ENCODE measurements around the gene FYCO1. TPM values are rescaled to one million over a fixed set of nuclear protein-coding genes. Genes with fewer than 3 reads are reported as not detected.

The FYCO1 gene
- total and polyA plus RNA-seq, 10 of the 15 experiments (the other 5 are each of a cell fraction or from before 2014, with no cell fraction given): 1.5 to 8.4 (median 6.5) TPM

GRCh38 chr3:45952456-45952855 lies 43.2 kb downstream of the FYCO1 start:
- no peak overlapping the region for H3K27ac ChIP-seq (ENCODE audit: control insufficient read depth, insufficient read depth)
- BruUV-seq (replicated peaks): no TSS peak
- no peak overlapping the region for H3K4me3 ChIP-seq
- no peak for ATAC-seq
- no peaks in the 10 kb centered on the region for H3K79me2 ChIP-seq (ENCODE audit: control insufficient read depth, insufficient read depth, low read length)
- CTCF ChIA-PET: interaction anchor here (1.2 to 5.9 kb wide), 7 partner anchors 10 to 208 kb away, joined by 3 to 53 read pairs (median 4); partner anchors contain the start of genes CXCR6 and FYCO1
- SMC1A ChIA-PET (ENCODE audit: uncharacterized antibody, unreplicated experiment): interaction anchor here (0.7 to 5.0 kb wide), 8 partner anchors 9 to 233 kb away, joined by 3 to 39 read pairs (median 4); no protein-coding TSS in a partner anchor
- intact Hi-C loops (cut with micrococcal nuclease; ENCODE audit: unreplicated experiment): no loop called here
- TF ChIP-seq JUNB (IDR thresholded peaks at IDR 0.05) (no peak), LARP7 (IDR thresholded peaks at IDR 0.05) (no peak), EGR1 (IDR thresholded peaks at IDR 0.05; ENCODE audit: borderline replicate concordance in 1 of 2, low read depth in 2 of 2, low read length in 2 of 2) (no peak), PBX3 (IDR thresholded peaks at IDR 0.05; ENCODE audit: insufficient replicate concordance, low read depth, low read length) (no peak), EED (IDR thresholded peaks at IDR 0.05; ENCODE audit: low read depth) (no peak), TCF3 (IDR thresholded peaks at IDR 0.05; ENCODE audit: borderline replicate concordance, insufficient read depth, low read depth, low read length) (no peak), EZH2 (IDR thresholded peaks at IDR 0.05; ENCODE audit: borderline replicate concordance, control insufficient read depth, low read depth, low read length) (no peak), TAF1 (IDR thresholded peaks at IDR 0.05; ENCODE audit: borderline replicate concordance, low read depth, low read length) (no peak), IKZF2 (IDR thresholded peaks at IDR 0.05) (no peak), PAX5 (IDR thresholded peaks at IDR 0.05; ENCODE audit: borderline replicate concordance, low read depth, low read length) (no peak), SRF (IDR thresholded peaks at IDR 0.05; ENCODE audit: low read depth in 2 of 2, low read length in 2 of 2) (no peak), RCOR1 (conservative IDR thresholded peaks at IDR 0.05; ENCODE audit: low read depth, low read length) (no peak), CREB1 (IDR thresholded peaks at IDR 0.05; ENCODE audit: low read depth) (no peak), MYC (IDR thresholded peaks at IDR 0.05; ENCODE audit: insufficient read depth, insufficient read length, insufficient replicate concordance, low read length, severe bottlenecking) (no peak), ZNF384 (IDR thresholded peaks at IDR 0.05; ENCODE audit: borderline replicate concordance, low read depth, low read length) (no peak), NFYB (IDR thresholded peaks at IDR 0.05; ENCODE audit: insufficient read depth, low read depth, low read length) (no peak), POU2F2 (IDR thresholded peaks at IDR 0.05; ENCODE audit: borderline replicate concordance, low read depth, low read length) (no peak), NKRF (conservative IDR thresholded peaks at IDR 0.05) (no peak)
- no peaks in the 10 kb centered on the region for H3K9me3 ChIP-seq (replicated peaks; ENCODE audit: control insufficient read depth, insufficient read depth, low read length)
- 86% methylated on average over 4 of the region's 4 CpGs for WGBS (ENCODE audit: insufficient coverage, insufficient replicate concordance, low lambda C conversion rate, missing lambda C conversion rate)
- DNase-seq (ENCODE audit: low read depth, low spot score): no peak
- H4K20me1 ChIP-seq (ENCODE audit: control insufficient read depth, insufficient read depth): no peaks in the 10 kb centered on the region
- no peaks in the 10 kb centered on the region for H3K4me1 ChIP-seq (ENCODE audit: control insufficient read depth, insufficient read depth, low read length)
- in situ Hi-C loops (cut with MboI): no loop called here
- no peak for FAIRE-seq
- RAD21 ChIA-PET (ENCODE audit: unreplicated experiment): interaction anchor here (1.6 to 2.2 kb wide), 4 partner anchors 9 to 124 kb away, joined by 3 to 11 read pairs (median 8); partner anchors contain the start of gene CXCR6
- POLR2A ChIA-PET: interaction anchor here (0.6 to 2.0 kb wide), 2 partner anchors 10 to 405 kb away, joined by 4 to 7 read pairs; no protein-coding TSS in a partner anchor
- H3K36me3 ChIP-seq (ENCODE audit: control insufficient read depth in 2 of 2, insufficient read depth in 2 of 2, low read length in 1 of 2): peaks cover 18 to 43% of the 10 kb centered on the region in 2 experiments
- H3K27me3 ChIP-seq (replicated peaks in 1 of 2; ENCODE audit: control insufficient read depth in 2 of 2, insufficient read depth in 2 of 2, low read length in 1 of 2): no peaks in the 10 kb centered on the region
- H3K9ac ChIP-seq (ENCODE audit: control insufficient read depth, insufficient read depth, low read length): no peak overlapping the region
- no peak overlapping the region for H3K4me2 ChIP-seq (ENCODE audit: control insufficient read depth, insufficient read depth)
- H2AFZ ChIP-seq (ENCODE audit: control insufficient read depth, low read depth, low read length): no peak overlapping the region

Measured in GM12878 (cell line).